HG03439 (cell line): Measurements from ENCODE around the gene SOBP.

Source experiments
- ATAC-seq: cut with Tn5 transposase; IDR thresholded peaks from one replicate; pipeline ENCODE4 v1.9.1; 2021; ENCODE audit warnings: mild to moderate bottlenecking, moderate library complexity; ENCODE audit not compliant: unreplicated experiment

The SOBP gene

DNA sequence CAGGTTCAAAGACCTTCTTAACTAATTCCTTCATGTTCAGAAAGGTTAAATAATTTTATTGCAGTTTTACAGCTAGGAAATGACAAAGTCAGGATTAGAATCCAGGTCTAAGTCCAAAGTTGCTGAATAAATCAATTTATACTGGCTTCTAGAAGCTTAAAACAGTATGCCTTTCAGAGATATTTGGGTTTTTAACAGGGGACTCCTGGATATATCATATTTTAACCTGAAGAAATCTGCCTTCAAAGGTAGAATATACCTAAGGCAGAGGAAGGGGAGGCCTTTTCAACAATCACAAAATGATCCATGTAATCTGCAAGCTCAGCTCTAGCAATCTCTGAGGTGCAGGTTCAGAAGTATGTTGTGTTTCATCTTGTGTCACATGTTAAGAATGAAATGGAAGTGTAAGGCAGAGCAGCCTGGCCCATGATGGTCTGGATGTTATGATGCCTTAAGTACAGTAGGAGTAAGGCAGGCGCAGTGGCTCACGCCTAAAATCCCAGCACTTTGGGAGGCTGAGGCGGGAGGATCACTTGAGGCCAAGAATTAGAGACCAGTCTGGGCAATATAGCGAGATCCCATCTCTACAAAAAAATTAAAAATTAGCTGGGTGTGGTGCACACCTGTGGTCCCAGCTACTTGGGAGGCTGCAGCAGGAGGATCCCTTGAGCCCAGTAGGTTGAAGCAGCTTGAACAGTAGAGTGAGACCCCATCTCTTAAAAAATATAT is 123.9 kb downstream of the SOBP start:
- ATAC-seq, result no peak

DNA sequence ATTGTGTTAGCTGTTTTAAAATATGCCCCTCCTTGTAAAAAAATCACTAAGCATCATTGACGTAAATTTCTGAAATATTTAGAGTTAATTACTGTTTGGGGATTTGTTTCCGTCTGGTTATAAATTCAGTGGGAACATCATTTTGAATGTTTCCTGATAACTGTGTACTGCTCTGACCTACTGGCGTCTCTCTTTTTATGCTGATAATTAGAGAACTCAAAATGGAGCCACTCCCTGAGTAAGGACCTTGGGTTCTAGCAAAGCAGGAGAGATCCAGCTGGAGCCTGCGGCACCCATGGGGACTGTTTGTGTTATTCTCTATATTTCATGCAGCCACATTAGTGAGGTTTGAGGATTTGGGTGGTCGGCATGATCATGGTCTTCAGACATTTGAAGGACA is 124.9 kb downstream of the SOBP start:
- ATAC-seq, result no peak

DNA sequence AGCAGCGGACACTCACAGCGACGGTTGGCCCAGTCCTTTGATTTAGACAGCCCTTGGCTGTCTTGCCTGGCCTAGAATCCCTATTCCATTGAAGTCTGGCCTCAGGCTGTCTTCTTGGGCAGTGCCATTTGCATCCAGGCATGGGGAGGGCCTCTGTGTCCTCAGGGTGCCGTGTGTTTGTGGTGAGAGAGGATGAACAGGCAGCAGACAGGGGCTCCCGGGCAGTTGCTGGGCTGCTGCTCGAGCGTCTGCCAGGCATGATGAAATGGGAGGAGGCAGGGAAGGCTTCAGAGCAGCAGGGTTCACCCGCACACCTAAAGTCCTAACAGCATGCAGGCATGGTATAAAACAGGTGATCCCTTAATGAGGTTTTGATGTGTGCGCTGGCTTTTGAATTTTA is 126.9 kb downstream of the SOBP start:
- no peak for ATAC-seq

DNA sequence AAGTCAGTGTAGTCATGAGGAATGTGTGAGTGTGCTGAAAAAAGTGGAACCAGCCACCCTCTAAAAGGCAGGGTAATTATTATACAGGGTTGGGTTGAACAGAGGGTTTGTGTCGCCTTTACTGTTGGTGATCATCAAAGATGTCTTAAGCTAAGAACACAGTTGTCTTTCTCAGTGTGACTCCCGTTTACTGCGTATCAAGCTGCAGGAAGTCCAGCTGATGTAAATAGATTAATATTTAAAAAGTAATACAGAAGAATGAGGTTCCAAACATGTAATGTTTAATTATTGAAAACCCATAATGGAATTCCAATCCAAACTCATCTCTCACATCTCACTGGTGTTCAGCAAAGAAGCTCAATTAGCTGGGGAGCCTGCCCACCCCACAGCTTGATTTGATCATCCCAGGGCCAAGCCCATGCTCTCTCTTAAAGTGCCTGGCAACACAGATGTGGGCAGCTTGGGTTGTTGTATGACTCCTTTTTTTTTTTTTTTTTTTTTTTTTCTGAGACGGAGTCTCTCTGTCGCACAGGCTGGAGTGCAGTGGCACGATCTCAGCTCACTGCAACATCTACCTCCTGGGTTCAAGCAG is 127.5 kb downstream of the SOBP start:
- ATAC-seq, result no peak

DNA sequence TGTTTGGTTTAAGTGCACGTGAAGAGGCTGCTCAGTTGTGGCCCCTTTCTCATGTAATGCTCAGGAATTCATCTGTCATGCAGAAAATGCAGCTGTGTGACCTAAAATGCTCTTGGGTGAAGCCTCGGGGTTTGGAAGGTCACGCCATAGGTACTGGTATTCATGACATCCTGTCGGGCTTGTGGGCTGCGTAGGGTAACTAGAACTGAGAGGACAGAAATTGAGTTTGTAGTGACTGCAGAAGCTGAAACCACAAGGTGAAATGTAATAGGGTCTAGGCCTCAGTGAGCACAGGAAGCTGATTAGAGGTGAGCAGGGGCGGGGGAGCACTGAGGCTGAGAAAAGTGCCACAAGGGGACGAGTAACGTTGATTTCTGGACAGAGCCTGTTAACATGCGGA is 128.8 kb downstream of the SOBP start:
- ATAC-seq, result peak; percentile 96

DNA sequence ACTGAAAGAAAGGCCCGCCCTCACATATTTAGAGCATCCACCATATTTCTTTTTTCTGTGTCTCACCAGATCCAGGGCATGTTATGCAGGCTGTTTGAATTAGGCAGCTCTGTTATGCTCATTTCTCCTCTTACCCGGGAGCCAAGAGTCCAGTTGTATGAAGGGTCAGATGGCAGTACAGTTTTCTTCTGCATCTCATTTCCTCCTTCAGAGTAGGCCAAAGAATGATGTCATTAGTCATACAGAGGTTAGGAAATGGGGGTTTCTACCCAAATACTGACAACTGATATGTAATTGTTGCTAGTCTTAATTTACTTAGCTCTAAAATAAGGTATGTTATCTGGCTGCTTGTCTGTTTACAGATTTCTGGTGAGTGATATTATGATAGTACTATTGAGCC is 130.8 kb downstream of the SOBP start:
- no peak for ATAC-seq

DNA sequence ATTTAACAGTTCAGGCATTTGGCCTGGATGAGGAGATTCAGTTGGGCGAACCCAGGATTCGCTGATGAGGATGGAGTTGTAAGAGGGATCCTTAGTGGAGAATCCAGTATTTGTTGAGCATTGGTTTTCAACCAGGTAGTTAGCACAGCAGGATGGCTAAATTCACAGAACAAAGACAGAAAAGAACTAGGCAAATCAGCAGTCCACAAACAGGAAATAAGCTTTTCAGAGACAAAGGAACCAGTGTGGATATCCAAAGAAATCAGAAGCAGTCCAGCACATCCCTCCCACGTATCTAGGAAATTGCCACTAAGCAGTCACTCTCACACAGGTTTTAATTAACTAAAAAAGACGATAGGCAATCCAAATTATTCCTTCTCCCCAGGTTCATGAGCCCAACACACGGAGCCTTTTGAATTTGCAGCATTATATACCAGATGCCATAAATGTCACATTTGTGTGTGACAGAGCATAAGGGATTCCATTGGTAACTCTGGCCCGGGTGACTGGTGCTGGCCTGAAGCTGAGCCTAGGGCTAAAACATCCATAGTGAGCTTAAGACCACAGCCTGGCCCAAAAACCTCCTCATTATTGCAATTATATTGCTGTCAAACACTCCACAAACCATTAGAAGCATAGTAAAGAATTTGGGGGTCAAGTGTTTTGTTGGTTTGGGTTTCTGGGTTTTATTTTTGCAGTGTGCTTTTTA is 131.5 kb downstream of the SOBP start:
- ATAC-seq, result no peak

DNA sequence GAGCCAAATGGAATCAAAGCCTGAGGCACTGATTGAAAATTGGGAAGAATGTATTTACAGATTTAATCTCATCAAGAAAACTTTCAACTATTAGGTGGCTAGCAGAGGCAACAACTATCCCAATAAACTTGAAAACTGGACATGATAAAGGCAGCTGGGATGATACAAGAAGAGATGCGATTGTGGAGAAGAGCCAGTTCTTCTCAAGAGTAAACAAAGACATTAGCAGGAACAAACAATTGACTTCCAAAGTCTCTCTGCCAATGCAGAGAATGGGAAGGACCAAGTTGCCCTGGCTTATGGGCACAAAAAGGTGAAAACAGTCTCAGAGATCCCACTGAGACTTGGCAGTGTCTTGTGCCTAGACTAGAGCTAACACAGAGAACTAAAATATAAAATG is 132.4 kb downstream of the SOBP start:
- no peak for ATAC-seq

DNA sequence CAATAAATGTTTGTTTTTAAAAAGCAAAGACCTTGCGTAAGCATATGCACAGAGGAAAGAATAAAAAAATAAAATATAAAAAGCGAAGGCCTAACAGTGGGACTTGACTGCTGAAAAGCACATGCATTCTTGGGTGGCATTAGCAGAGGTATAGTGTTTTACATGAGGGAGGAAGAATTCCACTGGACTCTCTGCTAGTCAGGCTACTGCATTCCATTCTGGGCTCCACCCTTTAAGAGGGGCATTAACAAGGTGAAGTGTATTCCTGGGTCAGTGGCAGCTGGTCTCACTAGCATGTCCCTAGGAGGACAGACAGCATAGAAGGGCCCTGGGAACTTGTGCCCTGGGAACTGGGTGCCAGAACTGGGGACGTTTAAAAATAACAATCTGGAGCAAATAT is 134.1 kb downstream of the SOBP start:
- ATAC-seq, result no peak

DNA sequence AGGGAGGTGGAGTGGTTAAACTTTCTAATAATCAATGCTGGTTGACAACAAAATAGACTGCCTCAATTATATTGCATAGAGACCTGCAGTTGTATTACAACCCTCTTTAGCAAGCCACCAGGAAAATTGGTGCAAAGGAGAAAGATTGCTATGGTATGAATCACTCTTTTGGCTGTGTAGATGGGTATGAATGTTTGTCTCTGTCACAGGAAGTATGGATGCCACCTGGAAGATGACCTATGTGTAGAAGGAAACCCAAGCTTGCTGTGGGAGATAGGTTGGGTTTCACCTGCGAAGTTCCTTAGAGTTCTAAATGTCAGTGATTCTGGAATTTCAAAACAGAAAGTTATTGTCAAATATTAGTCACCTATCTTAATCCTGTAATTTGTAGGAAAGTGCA is 134.6 kb downstream of the SOBP start:
- no peak for ATAC-seq

DNA sequence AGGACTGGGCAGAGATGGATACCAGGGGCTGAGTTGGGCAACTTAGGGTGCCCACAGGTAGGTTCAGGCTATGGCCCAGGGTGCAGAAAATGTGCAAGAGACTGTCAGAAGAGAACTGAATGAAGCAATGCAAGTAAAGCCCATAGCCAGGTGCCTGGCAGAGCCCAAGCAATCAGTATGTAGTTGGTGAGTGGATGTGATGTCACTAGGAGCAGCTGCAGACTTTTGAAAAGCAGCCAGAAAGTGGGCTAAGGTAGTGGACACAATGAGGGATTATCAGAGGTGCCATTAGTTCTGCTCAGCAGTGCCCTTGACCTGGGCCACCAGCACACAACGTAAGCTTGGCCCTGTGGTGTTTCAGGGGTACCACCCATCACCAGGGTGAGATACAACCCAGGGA is 135.3 kb downstream of the SOBP start:
- ATAC-seq, result no peak

DNA sequence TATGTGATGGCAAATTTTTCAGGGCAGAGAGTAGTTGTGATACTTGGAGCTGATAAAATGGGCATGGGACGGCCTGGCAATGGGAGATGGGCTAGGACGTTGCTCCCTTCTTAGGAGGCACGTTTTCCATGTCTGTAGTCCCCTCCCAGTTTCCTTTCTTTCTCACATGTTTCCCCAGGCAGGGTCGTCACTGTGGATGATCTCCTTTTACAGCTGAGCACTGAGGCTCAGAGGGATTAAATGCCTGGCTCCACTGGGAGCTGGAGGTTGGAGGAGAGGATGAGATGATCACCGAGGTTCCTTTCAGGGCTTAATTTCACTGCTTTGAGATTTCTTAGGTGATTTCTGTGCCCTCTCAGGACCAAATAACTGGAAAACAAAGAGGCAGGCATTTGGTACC is 136.7 kb downstream of the SOBP start:
- no peak for ATAC-seq

DNA sequence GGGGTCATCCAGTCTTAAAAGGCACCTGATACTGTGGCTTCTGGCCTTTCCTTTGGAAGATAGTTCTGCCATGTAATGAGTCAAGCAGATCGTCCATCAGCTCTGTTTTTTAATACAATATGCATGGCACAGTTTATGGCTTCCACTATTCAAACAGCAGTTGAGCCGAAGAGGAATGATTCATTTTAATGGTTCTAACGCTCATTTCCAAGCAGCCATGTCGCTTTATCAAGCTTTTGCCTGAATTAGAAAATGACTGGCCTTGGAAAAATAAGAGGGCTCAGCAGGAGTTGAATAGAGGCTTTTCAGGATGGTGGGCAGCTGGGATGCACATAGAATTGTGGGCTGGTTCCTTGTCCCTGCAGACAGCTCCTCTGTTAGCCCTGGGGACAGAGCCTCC is 138.1 kb downstream of the SOBP start:
- ATAC-seq, result no peak

DNA sequence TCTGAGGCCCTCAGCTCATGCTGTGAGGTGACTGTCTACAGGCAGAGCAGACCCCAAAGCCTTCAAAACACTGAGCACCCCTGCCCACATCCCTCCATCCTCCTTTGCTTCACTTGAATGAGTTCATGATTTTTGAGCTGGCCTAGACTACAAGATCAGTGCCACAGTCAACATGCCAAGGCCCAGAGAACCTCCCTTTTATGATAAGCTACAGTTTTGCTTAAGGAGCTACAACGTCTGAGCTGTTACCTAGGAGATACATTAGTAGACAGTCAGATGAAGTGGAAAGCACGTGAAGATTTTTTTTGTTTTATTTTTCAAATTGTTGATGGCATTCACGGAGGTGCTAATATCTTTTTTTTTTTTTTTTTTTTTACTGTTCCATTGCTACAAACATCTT is 139.0 kb downstream of the SOBP start:
- no peak for ATAC-seq

DNA sequence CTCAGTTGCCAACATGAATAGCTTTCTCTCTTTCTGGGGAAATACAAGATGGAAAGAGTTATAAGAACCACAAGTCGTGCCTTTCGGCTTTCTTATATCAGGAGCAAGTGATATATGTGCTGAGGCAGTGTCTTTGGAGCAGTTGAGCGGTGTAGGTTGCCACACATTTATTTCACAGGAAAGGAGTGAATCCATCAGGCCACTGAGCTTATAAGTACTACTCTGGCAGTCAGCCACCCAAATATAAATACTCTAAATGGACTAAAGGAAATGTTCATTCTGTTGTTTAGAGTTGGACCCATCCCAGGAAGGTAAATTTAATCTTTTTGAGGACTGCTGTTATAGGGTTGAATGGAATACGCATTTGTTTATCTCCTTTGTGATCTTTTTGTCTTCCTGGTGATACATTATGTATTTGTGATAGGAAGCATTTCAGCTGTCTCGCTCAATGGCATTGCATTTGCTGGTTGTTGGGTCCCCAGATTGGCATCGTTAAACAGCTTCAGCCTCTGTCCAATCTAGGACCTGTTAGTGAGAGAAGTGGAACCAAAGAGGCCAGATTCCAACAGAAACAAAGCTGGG is 139.7 kb downstream of the SOBP start:
- ATAC-seq, result no peak

DNA sequence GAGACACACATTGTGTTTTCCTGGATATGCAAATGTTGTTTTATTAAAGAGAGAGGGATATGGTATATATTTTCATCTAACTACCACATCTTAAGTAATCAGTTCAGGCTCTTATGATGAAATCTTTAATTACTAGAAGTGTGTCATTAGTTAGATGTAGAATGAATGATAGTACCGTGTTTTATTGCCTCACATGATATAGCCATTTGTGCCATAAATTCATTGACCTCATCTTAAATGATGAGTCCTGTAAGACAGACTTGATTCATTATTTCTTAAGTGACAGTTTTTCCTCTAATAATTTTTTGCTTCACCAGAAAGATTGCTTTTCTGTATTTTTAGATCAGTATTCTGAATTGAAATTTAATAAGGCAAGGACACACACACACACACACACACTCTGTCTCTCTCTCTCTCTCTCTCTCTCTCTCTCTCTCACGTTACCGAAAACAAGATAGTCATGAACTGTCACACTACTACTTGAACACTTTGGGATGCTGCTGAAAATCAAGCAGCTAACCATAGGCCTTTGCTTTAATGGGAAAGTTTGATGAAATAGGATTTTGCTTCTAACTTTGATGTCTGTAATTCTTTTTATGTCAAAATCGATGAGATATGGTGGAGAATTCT is 140.5 kb downstream of the SOBP start:
- no peak for ATAC-seq

DNA sequence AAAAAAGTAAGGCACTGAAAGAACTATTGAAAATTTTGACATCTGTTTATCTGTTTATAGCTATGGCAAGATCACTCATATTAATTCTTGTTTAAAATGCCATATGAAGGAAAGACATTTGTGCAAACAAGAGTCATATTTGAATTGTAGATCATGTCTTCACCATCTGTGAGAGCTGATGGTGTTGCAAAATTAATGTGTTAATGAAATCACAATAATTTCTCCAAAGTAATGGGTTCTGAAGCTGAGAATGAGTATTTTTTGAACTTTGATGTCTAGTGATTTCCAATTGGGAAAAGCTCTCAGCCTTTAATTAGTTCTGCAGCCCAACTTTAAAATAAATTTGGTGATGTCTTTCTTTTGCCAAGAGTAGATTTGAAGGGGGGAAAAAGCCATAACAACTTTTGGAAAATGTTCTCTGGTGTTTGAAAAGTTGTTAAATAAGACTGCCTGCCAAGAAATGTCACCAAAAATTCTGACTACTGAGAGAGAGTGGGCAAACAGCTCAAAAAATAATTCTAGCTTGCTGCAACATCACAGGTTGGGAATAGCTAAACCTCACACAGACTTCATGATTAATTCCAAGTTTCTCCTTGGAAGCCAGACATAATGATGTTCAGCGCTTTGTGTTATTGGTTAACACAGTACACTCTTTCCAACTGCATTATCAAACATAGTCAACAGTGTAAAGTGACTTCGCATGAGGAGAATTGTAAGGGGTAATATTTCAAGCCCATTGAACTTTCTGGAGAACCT is 142.6 kb downstream of the SOBP start:
- ATAC-seq, result no peak

DNA sequence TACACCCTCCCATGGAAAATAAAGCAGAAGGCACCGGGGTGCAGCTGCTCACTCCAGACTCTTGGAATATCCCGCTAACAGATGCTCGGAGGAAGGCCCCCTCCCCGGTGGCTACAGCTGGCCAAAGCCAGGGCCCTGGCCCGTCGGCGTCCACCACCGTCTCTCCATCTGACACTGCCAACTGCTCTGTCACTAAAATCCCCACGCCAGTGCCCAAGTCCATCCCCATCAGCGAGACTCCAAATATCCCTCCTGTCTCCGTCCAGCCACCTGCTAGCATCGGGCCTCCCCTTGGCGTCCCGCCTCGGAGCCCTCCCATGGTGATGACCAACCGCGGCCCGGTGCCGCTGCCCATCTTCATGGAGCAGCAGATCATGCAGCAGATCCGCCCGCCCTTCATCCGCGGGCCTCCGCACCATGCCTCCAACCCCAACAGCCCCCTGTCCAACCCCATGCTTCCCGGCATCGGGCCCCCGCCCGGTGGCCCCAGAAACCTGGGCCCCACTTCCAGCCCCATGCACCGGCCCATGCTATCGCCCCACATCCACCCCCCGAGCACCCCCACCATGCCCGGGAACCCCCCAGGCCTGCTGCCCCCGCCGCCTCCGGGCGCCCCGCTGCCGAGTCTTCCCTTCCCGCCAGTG is 143.9 kb downstream of the SOBP start:
- ATAC-seq, result no peak

DNA sequence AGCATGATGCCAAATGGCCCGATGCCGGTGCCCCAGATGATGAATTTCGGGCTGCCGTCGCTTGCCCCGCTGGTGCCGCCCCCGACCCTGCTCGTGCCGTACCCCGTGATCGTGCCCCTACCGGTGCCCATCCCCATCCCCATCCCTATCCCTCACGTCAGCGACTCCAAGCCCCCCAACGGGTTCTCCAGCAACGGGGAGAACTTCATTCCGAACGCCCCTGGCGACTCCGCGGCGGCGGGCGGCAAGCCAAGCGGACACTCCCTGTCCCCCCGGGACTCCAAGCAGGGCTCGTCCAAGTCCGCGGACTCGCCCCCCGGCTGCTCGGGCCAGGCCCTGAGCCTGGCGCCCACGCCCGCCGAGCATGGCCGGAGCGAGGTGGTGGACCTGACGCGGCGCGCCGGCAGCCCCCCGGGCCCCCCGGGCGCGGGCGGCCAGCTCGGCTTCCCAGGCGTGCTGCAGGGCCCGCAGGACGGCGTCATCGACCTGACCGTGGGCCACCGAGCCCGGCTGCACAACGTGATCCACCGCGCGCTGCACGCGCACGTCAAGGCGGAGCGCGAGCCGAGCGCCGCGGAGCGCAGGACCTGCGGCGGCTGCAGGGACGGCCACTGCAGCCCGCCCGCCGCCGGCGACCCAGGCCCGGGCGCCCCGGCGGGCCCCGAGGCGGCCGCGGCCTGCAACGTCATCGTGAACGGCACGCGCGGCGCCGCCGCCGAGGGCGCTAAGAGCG is 144.6 kb downstream of the SOBP start:
- no peak for ATAC-seq

DNA sequence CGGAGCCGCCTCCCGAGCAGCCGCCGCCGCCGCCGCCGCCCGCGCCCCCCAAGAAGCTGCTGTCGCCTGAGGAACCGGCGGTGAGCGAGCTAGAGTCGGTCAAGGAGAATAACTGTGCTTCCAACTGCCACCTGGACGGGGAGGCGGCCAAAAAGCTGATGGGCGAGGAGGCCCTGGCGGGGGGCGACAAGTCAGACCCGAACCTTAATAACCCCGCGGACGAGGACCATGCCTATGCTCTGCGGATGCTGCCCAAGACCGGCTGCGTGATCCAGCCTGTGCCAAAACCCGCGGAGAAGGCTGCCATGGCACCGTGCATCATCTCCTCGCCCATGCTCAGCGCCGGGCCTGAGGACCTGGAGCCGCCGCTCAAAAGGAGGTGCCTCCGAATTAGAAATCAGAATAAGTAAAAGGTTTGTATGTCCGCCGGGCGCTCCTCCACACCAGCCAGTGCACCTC is 145.2 kb downstream of the SOBP start:
- ATAC-seq, result no peak
